B cell (primary cell): ENCODE results near the gene ZC2HC1B. TPM values are rescaled to one million over a fixed set of nuclear protein-coding genes. Genes with fewer than 3 reads are reported as not detected.

Experiments
- ATAC-seq: fragments of 200-7000 bp; cut with Tn5 transposase; one replicate; pipeline ENCODE4 v1.10.0; 2021; ENCODE audit warnings: low read depth, mild to moderate bottlenecking, moderate number of reproducible peaks, moderate library complexity
- CTCF ChIA-PET: fragments of 350-600 bp; sonication (Branson Sonifier 250); formaldehyde crosslinking; loops from one replicate; lab custom pipeline; 2021; ENCODE audit warnings: antibody characterized with exemption, inconsistent platforms; lab: Charles Lee
- POLR2A ChIA-PET: fragments of 350-600 bp; sonication (Branson Sonifier 250); formaldehyde crosslinking; loops from one replicate; lab custom pipeline; 2021; ENCODE audit warnings: antibody characterized with exemption; lab: Charles Lee
- DNase-seq: peaks from one replicate; pipeline ENCODE4 v3.0.0; 2013
- H2AFZ ChIP-seq: 2 replicates; pipeline ENCODE4 v1.6.1; 2012; ENCODE audit warnings: mild to moderate bottlenecking, low read depth, low read length; ENCODE audit not compliant: insufficient read depth, poor library complexity, severe bottlenecking
- H3K27ac ChIP-seq, 2 donors: 1 replicate in 1 of 2; 2 replicates in 1 of 2; pipeline ENCODE4 v1.5.1; 2012 to 2013; ENCODE audit warnings: low read length in 2 of 2, mild to moderate bottlenecking in 2 of 2, moderate library complexity in 1 of 2
- H3K27me3 ChIP-seq, 4 experiments: fragments of 200-600 bp in 1 of 4; sonication (generic) in 1 of 4; replicated peaks in 1 of 4; 1 replicate in 2 of 4; 2 replicates in 2 of 4; pipeline versions ENCODE4 v1.6.1 to v1.7.0; 2013 to 2016; ENCODE audit warnings: low read length in 3 of 4, mild to moderate bottlenecking in 2 of 4, mixed read lengths in 1 of 4, moderate library complexity in 1 of 4; ENCODE audit not compliant: insufficient read depth in 4 of 4, control insufficient read depth in 3 of 4; ENCODE audit errors: control extremely low read depth in 1 of 4
- H3K36me3 ChIP-seq, 2 experiments: replicated peaks in 1 of 2; 1 replicate in 1 of 2; 2 replicates in 1 of 2; pipeline versions ENCODE4 v1.6.1 to v1.7.1; 2013; ENCODE audit warnings: low read length in 1 of 2; ENCODE audit not compliant: insufficient read depth in 2 of 2, control insufficient read depth in 1 of 2; ENCODE audit errors: control extremely low read depth in 1 of 2, extremely low read depth in 1 of 2
- H3K4me1 ChIP-seq, 2 donors: fragments of 200-600 bp in 1 of 2; sonication (generic) in 1 of 2; 1 replicate in 1 of 2; 2 replicates in 1 of 2; pipeline versions ENCODE4 v1.5.1 to v1.6.1; 2013 to 2017; ENCODE audit warnings: low read length in 2 of 2; ENCODE audit not compliant: control insufficient read depth in 2 of 2, insufficient read depth in 2 of 2
- H3K4me2 ChIP-seq: replicated peaks from 2 replicates; pipeline ENCODE3; 2012; ENCODE audit warnings: mild to moderate bottlenecking, low read depth, low read length; ENCODE audit not compliant: poor library complexity, severe bottlenecking
- H3K4me3 ChIP-seq, 5 experiments: fragments of 200-600 bp in 1 of 5; sonication (generic) in 1 of 5; 1 replicate in 3 of 5; 2 replicates in 2 of 5; pipeline versions ENCODE4 v1.5.1 to v1.7.0; 2011 to 2016; ENCODE audit warnings: low read length in 4 of 5, mild to moderate bottlenecking in 4 of 5, low read depth in 2 of 5, control low read depth in 1 of 5, moderate library complexity in 1 of 5; ENCODE audit not compliant: insufficient read depth in 1 of 5; ENCODE audit errors: control extremely low read depth in 1 of 5, extremely low read depth in 1 of 5
- H3K79me2 ChIP-seq: fragments of 200-600 bp; sonication (generic); one replicate; pipeline ENCODE4 v1.6.0; 2016; ENCODE audit warnings: low read length; ENCODE audit not compliant: control insufficient read depth, insufficient read depth
- H3K9ac ChIP-seq: fragments of 200-600 bp; sonication (generic); 2 replicates; pipeline ENCODE4 v1.6.1; 2017; ENCODE audit warnings: mild to moderate bottlenecking, low read length, moderate library complexity
- H3K9me3 ChIP-seq, 3 donors: one replicate each; pipeline versions ENCODE4 v1.6.1 to v1.7.1; 2013; ENCODE audit warnings: low read length in 2 of 3; ENCODE audit not compliant: control insufficient read depth in 2 of 3, insufficient read depth in 1 of 3; ENCODE audit errors: control extremely low read depth in 1 of 3
- H4K20me1 ChIP-seq: 2 replicates; pipeline ENCODE4 v1.6.0; 2012; ENCODE audit warnings: mild to moderate bottlenecking, low read length; ENCODE audit not compliant: insufficient read depth, control insufficient read depth, poor library complexity, severe bottlenecking
- H3K27ac Mint-ChIP-seq: one replicate; pipeline ENCODE4 v1.8.0; 2021; ENCODE audit warnings: mixed read lengths
- H3K27me3 Mint-ChIP-seq: one replicate; pipeline ENCODE4 v1.8.0; 2021; ENCODE audit warnings: mixed read lengths
- H3K4me1 Mint-ChIP-seq: one replicate; pipeline ENCODE4 v1.8.0; 2021; ENCODE audit warnings: mixed read lengths
- H3K4me3 Mint-ChIP-seq: one replicate; pipeline ENCODE4 v1.8.0; 2021; ENCODE audit warnings: mixed read lengths
- H3K9me3 Mint-ChIP-seq: one replicate; pipeline ENCODE4 v1.8.0; 2022; ENCODE audit warnings: mixed read lengths; ENCODE audit not compliant: insufficient read depth
- EZH2 ChIP-seq: IDR thresholded peaks from 2 replicates; pipeline ENCODE4 v1.6.1; 2012; ENCODE audit warnings: borderline replicate concordance, low read depth, mild to moderate bottlenecking, moderate library complexity, low read length; ENCODE audit not compliant: insufficient read depth, poor library complexity, severe bottlenecking
- WGBS: methylation state at CpG from one replicate; pipeline ENCODE4 v1.1.5; 2013; ENCODE audit warnings: missing lambda C conversion rate; ENCODE audit not compliant: insufficient coverage; 5-methylcytosine and 5-hydroxymethylcytosine counted together
- intact Hi-C: fragments of 100-400 bp; cut with micrococcal nuclease; formaldehyde crosslinking; loops from one replicate; pipeline ENCODE4 v1.10.0; 2022
- polyA plus RNA-seq: library from polyadenylated mRNA; depleted of rRNA; stranded (reverse); fragments of >200 nt; gene quantifications from 2 replicates; pipeline ENCODE4 v1.2.3, GENCODE V29; 2012
- total RNA-seq, 2 donors: library from RNA; stranded (reverse); fragments of 120-200 nt in 1 of 2; gene quantifications; 1 replicate in 1 of 2; 2 replicates in 1 of 2; pipeline versions ENCODE4 v1.2.3 to v1.2.4, GENCODE V29; 2013 to 2022
- TF ChIP-seq, protein P1 (sequence below): fragments of 200-600 bp; IDR thresholded peaks from one replicate; pipeline ENCODE4 v1.8.0; 2022; ENCODE audit warnings: antibody characterized with exemption, mild to moderate bottlenecking

The ZC2HC1B gene
- total and polyA plus RNA-seq, 2 donors (not counting 1 experiment from before 2014, with no cell fraction given), result 0.51 to 0.84 TPM

- DNase-seq (no peak), ATAC-seq (no peak)
- Mint-ChIP-seq H3K9me3 (no peaks in the 10 kb centered on the region), H3K4me3 (no peak overlapping the region), H3K4me1 (no peaks in the 10 kb centered on the region), H3K27ac (no peak overlapping the region), H3K27me3 (no peaks in the 10 kb centered on the region)
- H3K4me2 ChIP-seq, result no peak overlapping the region
- WGBS, result 88% methylated on average over 4 of the region's 7 CpGs
- H3K36me3 ChIP-seq, result peaks cover 0 to 4% of the 10 kb centered on the region in 2 experiments
- ChIA-PET POLR2A (no interaction called here), CTCF (interaction anchor here (0.6 kb wide), 1 partner anchor 41 kb away, joined by 3 read pairs; no protein-coding TSS in a partner anchor)
- TF ChIP-seq, protein P1, sequence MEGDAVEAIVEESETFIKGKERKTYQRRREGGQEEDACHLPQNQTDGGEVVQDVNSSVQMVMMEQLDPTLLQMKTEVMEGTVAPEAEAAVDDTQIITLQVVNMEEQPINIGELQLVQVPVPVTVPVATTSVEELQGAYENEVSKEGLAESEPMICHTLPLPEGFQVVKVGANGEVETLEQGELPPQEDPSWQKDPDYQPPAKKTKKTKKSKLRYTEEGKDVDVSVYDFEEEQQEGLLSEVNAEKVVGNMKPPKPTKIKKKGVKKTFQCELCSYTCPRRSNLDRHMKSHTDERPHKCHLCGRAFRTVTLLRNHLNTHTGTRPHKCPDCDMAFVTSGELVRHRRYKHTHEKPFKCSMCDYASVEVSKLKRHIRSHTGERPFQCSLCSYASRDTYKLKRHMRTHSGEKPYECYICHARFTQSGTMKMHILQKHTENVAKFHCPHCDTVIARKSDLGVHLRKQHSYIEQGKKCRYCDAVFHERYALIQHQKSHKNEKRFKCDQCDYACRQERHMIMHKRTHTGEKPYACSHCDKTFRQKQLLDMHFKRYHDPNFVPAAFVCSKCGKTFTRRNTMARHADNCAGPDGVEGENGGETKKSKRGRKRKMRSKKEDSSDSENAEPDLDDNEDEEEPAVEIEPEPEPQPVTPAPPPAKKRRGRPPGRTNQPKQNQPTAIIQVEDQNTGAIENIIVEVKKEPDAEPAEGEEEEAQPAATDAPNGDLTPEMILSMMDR, result no peak
- no peak for TF ChIP-seq EZH2
- H3K27me3 ChIP-seq, result no peaks in the 10 kb centered on the region
- no peaks in the 10 kb centered on the region for H3K4me1 ChIP-seq
- H3K4me3 ChIP-seq, result no peak overlapping the region
- no peaks in the 10 kb centered on the region for H3K9me3 ChIP-seq
- H4K20me1 ChIP-seq, result no peaks in the 10 kb centered on the region
- intact Hi-C loops, result no loop called here
- H3K79me2 ChIP-seq, result no peaks in the 10 kb centered on the region
- no peak overlapping the region for H3K9ac ChIP-seq
- H2AFZ ChIP-seq, result no peak overlapping the region
- no peak overlapping the region for H3K27ac ChIP-seq
Observed at GRCh38 chr6:143884216-143884900, 20.1 kb downstream of the ZC2HC1B start.

- no peak for TF ChIP-seq EZH2
- TF ChIP-seq, protein P1, result no peak
- Histone ChIP-seq H3K4me1 (no peaks in the 10 kb centered on the region), H3K27ac (no peak overlapping the region), H3K9me3 (no peaks in the 10 kb centered on the region), H3K4me3 (no peak overlapping the region), H3K4me2 (no peak overlapping the region), H3K27me3 (no peaks in the 10 kb centered on the region), H4K20me1 (no peaks in the 10 kb centered on the region), H3K36me3 (peaks cover 0 to 4% of the 10 kb centered on the region in 2 experiments), H2AFZ (no peak overlapping the region), H3K9ac (no peak overlapping the region), H3K79me2 (no peaks in the 10 kb centered on the region)
- WGBS, result 100% methylated on average over 1 of the region's 1 CpG
- Mint-ChIP-seq H3K27me3 (no peaks in the 10 kb centered on the region), H3K4me1 (no peaks in the 10 kb centered on the region), H3K27ac (no peak overlapping the region), H3K4me3 (no peak overlapping the region), H3K9me3 (no peaks in the 10 kb centered on the region)
- CTCF ChIA-PET, result interaction anchor here (0.6 kb wide), 1 partner anchor 40 kb away, joined by 3 read pairs; no protein-coding TSS in a partner anchor
- ATAC-seq (no peak), DNase-seq (no peak)
- intact Hi-C loops, result no loop called here
- POLR2A ChIA-PET, result no interaction called here
Observed at GRCh38 chr6:143885116-143885515, 20.8 kb downstream of the ZC2HC1B start.
